NCI-H2107 treated with DMSO at 0.1 percent for 48 hours (cell line): Measurements from ENCODE around the gene TPST2.

Source experiments
- DNase-seq: peaks from one replicate; lab custom pipeline; 2025; ENCODE audit not compliant: unreplicated experiment; lab: John Stamatoyannopoulos, UW

TPST2 gene

DNA sequence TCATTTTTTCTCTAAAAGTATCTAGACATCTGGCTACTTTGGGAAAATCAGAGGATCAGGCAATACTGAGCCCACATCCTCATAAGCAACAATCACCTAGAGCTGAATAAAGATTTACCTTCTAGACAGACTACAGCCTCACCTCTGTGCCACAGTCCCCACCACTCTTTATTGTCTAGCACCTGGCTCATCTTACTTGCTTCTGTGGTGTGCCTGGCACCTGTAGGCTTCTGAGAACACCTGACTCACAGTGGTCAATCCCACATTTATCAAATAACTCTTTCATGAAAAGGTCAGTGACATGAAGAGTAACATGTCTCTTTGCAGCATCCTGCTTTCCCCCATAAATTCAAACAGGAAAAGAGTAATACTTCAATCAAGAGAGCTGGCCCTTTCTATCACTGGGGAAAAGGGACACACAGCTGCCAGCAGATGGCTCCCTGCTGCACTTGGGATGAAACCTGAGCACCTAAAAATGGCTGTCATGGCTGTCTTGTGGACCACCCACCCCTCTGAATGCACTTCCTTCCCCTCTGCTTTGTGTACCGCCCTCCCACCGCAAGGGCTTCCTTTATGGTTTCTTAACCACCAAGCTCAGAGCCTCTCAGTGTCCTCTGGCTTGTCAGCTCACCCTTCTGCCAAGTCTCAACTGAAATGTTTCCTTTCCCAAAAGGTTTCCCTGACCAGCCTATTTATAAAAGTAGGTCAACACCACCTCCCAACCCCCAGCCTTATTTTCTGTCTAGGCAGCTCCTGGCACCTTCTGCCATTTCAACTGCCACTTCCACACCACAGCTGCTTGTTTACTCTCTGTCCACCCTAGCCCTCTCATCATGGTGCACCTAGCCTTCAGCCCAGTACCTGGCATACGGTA lies 87.0 kb downstream of the TPST2 start:
- DNase-seq, result no peak

DNA sequence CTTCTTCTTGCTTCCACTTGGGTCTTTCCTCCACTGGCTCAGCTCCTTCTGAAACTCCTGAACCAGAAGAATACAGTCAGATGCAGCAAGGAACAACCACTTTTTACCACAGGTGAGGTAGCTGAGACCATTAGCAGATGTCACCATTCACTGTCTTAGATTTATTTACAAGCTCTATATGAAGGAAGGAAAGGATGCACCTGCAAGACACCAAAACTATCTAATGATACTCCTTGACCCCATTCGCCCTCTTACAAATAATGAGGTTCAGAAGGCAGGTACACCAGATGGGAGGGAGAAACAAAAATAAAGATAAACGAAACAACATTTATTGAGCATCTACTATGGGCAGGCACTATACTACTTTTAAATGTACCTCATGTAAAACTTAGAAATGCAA lies 87.9 kb downstream of the TPST2 start:
- DNase-seq, result no peak

DNA sequence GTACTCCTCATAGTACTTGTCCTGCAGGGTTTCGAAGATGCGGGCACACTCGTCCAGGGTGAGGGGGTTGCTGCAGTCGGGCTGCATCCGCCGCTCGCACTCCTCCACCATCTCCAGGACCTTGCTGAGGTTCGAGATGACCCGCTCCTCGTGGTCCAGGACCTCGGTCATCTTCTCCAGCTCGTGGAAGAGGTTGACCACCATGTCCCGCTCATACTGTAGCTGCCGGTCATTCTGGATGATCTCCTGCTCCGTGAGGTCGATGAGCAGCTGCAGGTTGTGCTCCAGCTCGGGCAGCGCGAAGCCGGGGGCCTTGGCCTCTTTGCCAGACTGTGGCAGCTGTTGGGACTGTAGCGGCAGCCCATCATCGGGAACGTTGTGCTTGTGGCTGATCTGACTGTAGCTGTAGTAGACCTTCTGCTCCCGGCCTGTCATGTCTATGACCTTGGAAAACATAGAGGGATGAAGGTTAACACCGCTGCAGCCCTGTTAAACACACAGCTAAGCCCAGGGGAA lies 90.7 kb downstream of the TPST2 start:
- DNase-seq, result no peak

DNA sequence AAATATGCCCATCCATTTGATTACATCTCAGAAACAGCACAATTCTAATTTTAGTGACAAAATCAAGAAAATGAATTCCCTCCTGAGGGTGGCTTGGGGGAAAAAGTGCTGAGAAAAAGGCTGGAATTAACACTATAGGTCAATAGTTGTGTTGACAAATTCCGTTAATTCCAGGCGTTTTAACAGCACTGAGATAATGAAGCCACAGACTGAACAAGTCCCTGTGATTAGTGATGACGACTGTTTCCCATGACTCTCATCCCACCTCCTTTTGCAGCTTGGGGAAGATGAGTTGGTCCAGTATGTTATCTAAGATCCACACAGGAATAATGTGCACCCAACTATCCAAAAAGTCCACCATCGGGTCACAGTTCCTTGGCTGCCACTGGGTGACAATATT lies 93.5 kb downstream of the TPST2 start:
- DNase-seq, result no peak

DNA sequence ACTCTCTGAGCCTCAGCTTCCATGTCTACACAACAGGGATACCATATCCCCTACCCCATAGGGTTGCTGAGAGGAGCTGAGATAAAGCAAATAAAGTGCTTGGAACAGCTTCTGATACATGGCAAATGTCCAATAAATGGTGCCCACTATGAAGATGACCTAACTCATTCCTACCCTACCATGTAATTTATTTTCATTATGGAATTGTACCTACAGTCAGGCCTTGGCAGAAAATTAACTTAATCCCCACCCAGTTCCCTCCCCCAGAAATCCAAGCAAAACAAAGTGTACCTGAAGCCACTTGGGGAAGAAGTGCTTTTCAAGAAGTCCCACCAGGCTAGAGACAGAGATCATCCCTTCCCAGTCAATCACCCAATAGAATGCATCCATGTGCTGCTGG lies 95.4 kb downstream of the TPST2 start:
- DNase-seq, result no peak

DNA sequence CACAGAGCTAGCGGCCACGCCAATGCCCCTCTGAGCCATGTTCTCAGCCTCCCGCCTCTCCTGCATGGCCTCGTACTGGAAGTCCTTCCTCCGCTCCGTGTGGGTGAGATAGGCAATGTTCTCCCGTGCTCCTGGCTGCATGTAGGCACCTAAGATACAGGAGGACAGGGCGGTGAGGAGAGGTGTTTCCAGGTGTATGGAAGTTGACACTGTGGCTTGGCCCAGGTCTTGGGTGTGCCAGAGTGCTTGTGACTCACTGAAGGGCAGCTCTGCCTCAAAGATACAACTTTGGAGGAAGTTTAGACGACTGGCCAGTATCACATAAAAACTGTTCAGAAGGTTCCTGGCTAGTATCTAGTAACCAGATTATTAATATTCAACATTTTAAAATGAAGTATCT lies 97.7 kb downstream of the TPST2 start:
- no peak for DNase-seq

DNA sequence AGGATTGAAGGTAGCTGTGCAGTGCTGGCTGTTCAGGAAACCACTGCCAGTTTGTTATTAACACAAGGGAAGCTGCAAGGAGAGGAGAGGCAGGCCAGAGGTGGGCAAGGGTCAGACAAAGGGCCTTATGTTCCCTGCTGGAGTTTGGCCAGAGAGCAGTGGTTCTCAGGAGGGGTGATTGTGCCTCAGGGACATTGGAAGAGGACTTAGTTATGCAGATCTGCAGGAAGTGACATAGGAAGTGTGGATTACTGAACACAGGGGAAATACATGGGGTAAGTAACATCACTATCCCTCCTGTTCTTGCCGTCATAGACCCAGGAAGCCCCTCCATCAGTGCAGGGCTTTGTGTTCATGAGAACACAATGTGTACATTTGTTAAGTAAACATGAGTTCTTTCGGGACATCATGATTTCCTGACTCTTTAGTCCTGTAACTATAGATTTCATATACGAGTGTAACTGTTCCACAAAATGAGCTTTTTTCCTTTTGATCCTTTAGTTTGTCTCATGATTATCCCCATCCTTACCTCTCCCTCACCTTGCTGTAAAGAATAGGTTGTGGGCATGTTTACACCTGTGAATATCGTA lies 100.4 kb downstream of the TPST2 start:
- no peak for DNase-seq

DNA sequence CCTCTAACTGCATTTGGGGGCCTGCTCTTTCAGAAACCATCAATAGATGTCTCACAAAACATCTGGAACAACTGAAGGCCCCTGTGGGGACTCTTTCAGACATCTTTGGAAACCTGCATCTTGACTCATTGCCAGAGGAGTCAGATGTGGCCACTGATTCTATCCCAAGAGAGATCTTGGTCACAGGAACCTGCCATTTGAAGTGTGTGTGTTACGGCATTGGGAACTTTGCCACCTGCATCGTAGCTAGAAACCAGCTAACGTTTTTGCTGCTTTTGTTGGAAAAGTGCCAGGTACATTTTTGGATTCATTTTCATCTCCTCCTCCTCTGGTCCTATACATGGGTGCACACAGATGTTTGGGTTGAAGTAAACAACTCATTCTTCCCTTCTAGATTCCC lies 101.9 kb downstream of the TPST2 start:
- DNase-seq, result no peak

DNA sequence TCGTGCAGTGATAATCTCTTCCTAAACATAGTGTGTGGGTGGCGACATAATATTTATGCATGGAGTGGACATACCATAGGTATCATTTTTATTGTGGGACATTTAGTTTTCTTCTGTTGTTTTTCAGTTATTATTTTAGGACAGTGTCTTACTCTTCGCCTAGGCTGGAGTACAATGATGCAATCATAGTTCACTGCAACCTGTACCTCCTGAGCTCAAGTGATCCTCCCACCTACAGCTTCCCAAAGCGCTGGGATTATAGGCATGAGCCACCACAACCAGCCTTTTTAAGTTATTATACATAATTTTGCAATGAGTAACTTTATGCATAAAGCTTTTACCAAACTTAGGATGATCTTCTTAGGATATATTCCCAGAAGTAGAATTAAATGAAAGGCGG lies 103.5 kb downstream of the TPST2 start:
- no peak for DNase-seq

DNA sequence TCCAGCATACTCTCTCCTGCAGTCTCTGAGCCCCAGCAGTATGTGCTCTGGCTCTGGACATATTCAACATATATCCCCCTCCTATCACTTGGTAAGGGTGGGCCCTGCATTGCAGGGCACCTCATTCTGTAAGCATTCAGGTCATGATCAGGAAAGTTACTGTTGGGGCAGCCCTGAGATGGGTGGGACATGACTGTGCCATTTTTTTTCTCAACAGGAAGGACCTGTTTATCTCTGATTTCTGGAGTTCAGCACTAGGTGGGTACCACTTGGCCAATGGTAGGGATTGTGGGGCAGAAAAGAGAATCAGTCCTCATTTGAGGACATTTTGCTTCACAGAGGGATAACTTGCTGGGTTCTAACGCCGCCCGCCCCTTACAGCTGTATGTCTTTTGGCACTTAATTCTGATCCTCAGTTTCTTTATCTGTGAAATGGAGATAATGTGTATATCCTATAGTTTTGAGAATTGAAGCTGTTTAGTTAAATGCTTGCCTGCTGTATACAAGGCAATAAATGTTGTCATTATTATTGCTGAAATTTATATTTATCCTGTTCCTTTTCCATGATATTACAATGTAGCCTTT lies 104.0 kb downstream of the TPST2 start:
- no peak for DNase-seq

DNA sequence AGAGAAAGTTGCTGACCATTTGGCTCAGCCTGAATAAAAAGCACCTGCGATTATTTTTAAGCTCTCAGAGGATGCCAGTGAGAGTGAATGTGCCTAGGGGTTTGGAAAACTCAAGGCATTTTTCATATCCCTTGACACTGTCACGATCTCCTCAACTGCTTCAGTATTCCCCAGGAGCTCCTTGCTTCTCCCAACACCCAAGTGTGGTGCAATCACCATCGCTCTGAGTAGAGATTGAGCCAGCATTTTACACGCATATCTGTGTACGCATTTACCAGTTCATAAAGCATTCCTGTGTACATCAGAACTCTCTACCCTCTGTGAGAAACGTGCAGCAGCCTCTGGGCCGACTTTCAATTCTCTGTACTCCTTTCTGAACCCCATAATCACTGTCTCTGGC lies 104.9 kb downstream of the TPST2 start:
- DNase-seq, result no peak

DNA sequence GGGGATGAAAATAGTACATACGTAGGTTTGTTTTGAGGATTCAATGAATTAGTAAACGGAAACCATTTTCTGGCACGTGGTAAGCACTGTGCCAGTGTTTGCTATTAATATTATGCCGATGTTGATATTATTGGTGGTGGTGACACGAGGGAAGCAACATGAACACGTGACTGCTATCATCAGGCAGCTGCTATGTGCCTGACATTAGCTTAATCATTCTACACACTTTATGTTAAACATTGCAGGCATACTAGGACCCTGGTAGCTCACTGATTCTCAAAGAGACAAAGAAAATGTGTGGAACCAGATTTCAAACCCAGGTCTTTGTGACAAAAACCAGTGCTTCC lies 105.6 kb downstream of the TPST2 start:
- no peak for DNase-seq

DNA sequence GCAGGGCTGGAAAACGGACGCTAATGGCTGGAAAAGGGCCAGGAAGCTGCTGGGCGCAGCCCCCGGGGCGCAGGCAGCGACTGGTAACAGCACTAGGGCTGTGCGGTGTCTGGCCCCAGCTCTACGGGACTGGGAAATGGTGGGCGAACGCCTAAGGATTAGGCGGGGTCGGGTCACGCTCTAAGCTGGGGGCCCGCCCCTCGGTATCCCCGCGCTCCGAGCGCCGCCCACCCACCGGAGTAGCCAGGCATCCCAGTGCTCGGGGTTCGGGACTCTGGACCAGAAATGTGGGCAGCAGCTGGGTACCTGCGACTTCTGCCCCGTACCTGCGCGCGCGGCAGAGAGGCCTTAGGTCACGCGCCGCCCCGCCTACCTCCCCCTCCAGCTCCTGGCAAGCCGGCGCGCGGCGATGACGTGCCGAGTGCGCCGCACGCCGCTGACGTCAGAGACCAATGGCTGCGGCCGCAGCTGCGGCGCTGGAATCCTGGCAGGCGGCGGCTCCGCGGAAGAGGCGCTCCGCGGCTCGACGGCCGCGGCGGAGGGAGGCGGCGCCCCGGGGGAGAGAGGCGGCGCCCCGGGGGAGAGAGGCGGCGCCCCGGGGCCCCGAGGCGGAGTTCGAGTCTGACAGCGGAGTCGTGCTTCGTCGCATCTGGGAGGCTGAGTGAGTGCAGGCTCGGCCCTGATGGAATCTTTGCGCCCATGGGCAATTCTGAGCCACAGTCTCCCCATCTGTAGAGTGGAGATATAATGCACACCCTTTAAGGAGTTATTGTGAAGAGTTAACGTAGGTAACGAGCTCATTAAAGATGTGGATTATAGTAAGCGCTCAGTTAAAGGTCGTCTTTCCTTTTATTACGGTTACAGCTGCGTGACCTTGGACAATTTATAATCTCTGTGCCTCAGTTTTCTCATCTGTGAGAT lies 106.2 kb downstream of the TPST2 start, which contains the start of the genes HPS4 and SRRD:
Gene HPS4, minus strand, starts transcription at position 345 of the 921 bp plus-strand sequence. CDS start 2,021 bp downstream, outside the sequence.
Gene SRRD, plus strand, starts transcription at position 439 of the 921 bp plus-strand sequence. Its CDS starts 14 bp downstream, at position 453.
- peak; percentile 40 for DNase-seq

DNA sequence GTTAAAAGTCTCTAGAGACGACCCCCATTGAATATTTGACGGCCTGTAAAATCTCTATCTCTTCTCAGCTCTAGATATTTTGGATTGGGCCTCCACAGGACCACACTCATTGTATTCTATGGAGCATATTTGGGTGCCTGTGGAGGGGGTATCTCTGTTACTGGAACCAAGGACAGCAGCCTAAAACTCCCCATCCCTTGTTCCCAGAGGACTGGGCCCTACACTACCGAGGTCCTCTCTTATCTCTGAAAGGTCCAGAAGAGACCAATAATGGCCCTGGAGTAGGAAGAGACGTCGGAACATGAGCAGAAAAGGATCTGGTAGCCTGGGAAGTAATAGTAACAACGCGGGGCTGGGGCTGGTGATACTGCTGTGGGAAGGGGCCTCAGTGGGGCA lies 106.9 kb downstream of the TPST2 start:
- no peak for DNase-seq

DNA sequence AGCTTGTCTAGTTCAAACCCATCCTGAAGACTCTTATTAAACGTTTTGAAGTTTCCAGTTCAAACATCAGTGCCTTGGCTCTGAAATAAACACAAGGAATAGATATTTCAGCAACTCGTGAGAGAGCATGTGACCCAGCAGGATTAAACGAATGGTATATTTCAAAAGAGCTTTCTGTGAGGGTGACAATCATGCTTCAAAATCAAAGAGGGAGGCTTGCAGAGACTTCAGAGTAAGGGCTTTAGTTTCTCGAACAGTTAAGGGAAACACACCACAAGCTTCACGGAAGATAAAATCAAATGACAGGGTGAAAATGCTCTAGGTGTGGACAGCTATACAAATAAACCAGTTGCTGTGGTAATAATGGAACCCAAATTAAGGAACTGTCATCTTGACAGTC lies 107.8 kb downstream of the TPST2 start:
- no peak for DNase-seq

DNA sequence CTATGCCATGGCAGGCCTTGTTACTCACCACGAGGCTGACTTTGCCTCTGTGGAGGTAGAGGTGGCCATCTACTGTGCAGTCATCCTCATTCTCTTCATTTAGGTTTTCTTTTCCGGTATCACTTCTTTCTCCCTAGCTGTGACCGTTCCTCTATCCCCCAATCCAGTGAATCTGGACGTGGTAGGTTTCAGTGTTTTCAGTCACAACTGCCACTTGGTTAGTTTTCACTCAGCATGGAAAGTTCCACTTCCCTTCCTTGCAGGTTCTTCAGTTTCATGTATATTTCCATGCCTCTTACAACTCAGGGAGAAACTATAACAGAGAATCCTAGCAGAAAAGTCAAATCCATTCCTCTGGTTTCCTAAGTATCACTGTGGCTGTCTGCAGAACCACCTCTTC lies 108.2 kb downstream of the TPST2 start:
- DNase-seq, result no peak

DNA sequence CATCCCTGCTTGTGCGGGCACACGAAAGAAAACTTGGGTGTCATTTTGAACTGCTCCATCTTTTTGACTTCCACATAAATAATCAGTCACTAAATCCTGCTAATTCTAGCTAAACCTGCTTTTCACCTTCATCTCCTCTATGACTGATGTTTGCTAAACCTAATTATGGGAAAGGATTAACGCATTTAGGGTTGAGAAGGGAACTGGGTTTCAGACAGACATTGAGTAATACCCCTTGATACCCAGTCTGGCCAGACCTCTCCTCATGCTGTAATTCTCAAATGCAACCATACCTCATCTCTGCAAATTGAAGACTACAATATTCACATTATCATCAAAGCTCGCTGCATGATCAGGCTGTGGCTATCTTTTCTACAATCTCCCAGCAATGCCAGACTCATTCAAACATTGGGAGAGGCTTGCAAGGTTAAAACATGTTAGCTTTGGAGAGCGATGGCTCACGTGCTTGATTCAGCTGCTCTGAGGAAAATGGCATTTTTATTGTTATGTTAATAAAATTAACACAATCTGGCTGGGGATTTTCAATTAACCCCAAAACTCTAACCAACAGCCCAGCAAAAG lies 108.7 kb downstream of the TPST2 start:
- no peak for DNase-seq

DNA sequence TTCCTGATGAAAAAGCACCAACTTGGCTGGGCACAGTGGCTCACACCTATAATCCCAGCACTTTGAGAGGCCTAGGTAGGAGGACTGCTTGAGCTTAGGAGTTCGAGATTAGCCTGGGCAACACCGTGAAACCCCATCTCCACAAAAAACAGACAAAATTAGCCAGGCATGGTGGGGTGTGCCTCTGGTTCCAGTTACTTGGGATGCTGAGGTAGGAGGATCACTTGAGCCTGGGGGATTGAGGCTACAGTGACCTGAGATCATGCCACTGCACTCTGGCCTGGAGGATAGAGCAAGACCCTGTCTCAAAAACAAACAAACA lies 109.4 kb downstream of the TPST2 start:
- no peak for DNase-seq

DNA sequence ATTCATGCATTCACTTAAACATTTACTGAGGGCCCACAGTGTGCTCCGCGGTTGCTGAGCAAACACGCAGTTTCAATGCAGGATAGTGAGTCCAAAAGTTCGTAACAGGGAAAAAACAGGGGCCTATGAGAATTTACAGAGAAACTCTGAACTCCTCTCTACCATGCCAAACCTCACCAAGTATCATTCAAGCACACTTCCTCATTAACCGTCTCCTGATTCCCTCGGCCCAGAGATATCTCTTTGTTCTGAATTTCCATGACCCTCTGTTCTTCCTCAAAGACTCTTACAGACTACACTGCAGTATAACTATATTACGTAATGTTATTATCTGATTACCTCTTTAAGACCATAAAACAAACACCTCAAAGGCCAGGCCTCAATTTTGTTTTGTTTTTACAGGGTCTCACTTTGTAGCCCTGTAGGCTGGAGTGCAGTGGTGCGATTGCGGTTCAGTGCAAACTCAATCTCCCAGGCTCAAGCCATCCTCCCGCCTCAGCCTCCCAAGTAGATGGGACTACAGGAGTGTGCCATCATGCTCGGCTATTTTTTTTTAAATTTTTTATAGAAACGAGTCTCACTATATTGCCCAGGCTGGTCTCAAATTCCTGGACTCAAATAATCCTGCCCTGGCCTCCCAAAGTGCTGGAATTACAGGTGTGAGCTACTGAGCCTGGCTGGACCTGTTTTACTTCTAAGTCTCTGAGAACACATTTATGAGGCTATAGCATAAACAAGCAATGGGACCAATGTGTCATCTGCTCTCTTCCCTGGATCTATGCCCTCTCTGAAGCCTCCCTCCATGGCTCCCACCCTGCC lies 109.9 kb downstream of the TPST2 start:
- no peak for DNase-seq
